Esophagus muscularis mucosa (tissue), 3 donors: ENCODE results near the gene GCNT1.

Source experiments
- POLR2AphosphoS5 ChIP-seq, 2 donors: sonication (generic); formaldehyde crosslinking; IDR thresholded peaks; one replicate each; pipeline ENCODE4 v1.6.1; 2017; ENCODE audit warnings: antibody characterized with exemption in 2 of 2
- TF ChIP-seq, protein P1 (sequence below), 3 experiments: fragments of 200-600 bp in 2 of 3; fragments of 450-650 bp in 1 of 3; sonication (generic) in 2 of 3; IDR thresholded peaks; one replicate each; pipeline ENCODE4 v1.5.1; 2017 to 2019; ENCODE audit warnings: antibody characterized with exemption in 3 of 3, mild to moderate bottlenecking in 2 of 3, moderate library complexity in 1 of 3

DNA sequence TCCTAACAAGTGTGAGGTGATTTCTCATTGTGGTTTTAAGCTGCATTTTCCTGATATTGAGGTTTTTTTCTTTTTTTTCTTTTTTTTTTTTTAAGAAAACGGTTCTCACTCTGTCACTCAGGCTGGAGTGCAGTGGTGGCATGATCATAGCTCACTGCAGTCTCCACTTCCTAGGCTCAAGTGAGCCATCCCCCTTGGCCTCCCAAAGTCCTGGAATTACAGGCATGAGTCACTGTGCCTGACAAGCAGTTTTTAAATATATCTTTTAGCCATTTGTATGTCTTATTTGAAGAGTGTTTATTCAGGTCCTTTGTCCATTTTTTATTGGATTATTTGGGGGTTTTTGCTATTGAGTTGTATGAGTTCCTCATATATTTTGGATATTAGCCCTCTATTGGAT, 53.8 kb downstream of the GCNT1 start:
- TF ChIP-seq, protein P1, sequence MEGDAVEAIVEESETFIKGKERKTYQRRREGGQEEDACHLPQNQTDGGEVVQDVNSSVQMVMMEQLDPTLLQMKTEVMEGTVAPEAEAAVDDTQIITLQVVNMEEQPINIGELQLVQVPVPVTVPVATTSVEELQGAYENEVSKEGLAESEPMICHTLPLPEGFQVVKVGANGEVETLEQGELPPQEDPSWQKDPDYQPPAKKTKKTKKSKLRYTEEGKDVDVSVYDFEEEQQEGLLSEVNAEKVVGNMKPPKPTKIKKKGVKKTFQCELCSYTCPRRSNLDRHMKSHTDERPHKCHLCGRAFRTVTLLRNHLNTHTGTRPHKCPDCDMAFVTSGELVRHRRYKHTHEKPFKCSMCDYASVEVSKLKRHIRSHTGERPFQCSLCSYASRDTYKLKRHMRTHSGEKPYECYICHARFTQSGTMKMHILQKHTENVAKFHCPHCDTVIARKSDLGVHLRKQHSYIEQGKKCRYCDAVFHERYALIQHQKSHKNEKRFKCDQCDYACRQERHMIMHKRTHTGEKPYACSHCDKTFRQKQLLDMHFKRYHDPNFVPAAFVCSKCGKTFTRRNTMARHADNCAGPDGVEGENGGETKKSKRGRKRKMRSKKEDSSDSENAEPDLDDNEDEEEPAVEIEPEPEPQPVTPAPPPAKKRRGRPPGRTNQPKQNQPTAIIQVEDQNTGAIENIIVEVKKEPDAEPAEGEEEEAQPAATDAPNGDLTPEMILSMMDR (IDR thresholded peaks at IDR 0.05), result no peak
- TF ChIP-seq POLR2AphosphoS5 (IDR thresholded peaks at IDR 0.05), result no peak
